HG02970 (cell line): ENCODE measurements around the gene CFAP99.
"Not testable (repeated sequence)": the region's sequence is repeated elsewhere in the genome, so short reads cannot be mapped to it uniquely, and the experiment has no call there.

Source experiments
- ATAC-seq: cut with Tn5 transposase; IDR thresholded peaks from one replicate; pipeline ENCODE4 v1.9.1; 2021; ENCODE audit warnings: mild to moderate bottlenecking, moderate library complexity, moderate number of reproducible peaks; ENCODE audit not compliant: unreplicated experiment, low FRiP score

Gene CFAP99

DNA sequence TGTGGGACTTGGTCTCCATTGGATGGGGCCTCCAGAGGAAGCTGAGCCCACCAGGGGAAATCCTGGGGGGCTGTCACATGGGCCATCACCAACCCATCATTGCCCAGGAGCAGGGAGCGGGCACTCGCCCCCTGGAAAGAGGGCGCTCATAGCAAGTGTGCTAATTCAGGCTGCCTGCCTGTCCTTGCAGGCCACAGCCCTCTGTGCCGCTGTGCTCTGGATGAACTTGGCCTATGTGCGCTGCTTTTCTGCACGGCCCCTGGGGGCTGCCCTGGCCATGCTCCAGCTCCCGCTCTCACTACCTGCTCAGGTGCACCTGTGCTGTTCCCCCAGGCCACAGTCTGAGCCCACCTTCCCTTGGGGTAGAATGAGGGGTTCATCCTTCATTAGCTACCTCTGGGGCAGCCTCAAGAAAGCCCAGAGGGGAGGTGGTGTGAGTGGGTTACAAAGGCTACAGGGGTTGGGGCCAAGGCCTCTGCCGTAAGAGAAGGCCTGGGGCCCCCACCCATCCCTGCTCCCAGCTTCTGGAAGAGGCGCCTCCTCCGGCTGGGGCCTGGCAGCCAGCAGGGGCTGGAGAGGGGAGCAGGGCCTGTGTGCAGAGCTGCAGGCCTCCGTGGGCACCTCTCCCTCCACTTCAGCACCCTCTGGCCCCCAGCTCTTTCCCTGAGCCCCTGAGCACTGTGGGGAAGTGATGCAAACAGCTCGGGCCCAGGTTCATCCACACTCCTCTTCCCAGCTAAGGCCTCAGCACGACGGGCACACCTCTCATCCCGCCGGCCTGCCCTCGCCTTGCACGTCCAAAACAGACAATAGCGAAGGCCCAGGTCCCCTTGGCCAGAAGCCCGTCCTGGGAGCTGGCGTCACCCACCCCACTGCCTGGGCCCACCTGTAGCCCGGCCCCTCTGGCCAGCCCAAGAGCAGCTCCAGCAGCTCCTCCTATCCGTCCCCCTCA, 8.9 kb downstream of the CFAP99 start:
- ATAC-seq = no peak

DNA sequence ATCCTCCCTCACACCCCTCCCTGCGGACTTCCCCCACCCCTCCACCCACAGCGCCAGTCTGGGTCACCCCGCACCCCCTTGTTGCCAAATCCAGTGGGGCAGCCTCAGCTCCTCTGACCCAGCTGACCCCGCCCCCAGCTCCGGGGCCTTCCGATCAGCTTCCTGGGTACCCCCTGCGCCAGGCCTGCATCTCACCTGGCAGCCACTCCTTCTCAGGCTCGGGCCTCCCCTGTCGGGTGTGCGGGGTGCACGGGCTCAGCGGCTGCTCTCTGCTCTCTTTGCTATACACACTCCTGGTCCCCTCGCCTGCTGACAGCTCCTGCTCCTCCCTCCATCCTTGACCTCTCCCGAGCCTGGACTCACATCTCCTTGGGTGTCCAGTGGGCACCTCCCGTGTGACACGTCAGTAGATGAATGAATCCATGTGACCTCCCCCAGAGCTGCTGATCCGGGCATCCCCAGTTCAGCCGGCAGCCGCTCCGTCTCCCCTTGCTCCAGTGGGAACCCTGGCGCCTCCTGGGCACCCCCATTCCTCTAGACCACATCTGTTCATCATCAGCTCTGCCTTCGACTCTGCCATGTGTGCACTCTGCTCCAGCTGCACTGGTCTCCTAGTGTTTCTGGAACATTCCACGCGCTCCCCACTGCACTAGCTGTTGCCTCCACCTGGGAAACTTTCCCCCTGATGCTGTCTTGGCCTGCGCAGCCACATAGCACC, 9.9 kb downstream of the CFAP99 start:
- ATAC-seq = no peak

DNA sequence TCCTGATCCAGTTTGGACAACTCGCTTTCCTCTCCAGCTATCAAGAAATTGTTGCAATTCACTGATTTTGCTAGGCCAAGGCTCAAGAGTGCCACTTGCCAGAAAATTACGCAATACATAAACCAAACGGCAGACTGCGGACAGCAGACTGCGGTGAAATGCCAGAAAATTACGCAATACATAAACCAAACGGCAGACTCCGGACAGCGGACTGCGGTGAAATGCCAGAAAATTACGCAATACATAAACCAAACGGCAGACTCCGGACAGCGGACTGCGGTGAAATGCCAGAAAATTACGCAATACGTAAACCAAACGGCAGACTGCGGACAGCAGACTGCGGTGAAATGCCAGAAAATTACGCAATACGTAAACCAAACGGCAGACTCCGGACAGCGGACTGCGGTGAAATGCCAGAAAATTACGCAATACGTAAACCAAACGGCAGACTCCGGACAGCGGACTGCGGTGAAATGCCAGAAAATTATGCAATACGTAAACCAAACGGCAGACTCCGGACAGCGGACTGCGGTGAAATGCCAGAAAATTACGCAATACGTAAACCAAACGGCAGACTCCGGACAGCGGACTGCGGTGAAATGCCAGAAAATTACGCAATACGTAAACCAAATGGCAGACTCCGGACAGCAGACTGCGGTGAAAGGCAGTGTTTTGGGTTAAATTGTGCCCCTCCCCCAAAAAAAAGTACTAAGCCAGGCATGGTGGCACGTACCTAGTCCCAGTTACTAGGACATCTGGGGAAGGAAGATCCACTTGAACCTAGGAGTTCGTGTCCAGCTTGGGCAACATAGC, 11.4 kb downstream of the CFAP99 start:
- not testable (repeated sequence) for ATAC-seq

DNA sequence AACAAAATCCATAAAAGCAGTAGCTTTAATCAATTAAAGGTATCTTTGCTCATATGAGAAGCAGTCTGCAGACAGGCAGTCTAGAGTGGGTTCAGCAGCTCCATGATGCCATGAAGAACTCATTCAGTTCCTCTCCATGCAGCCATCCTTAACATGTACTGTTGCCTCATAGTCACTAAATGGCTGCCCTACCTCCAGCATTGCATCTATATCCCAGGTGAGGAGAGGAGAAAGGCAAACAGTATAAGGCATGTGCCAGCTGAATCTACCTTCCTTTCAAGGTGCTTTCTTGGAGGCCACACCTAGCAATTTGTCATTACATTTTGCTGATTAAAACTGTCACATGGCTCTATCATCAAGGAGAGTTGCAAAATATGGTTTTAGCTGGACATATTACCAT, 13.2 kb downstream of the CFAP99 start:
- no peak for ATAC-seq

DNA sequence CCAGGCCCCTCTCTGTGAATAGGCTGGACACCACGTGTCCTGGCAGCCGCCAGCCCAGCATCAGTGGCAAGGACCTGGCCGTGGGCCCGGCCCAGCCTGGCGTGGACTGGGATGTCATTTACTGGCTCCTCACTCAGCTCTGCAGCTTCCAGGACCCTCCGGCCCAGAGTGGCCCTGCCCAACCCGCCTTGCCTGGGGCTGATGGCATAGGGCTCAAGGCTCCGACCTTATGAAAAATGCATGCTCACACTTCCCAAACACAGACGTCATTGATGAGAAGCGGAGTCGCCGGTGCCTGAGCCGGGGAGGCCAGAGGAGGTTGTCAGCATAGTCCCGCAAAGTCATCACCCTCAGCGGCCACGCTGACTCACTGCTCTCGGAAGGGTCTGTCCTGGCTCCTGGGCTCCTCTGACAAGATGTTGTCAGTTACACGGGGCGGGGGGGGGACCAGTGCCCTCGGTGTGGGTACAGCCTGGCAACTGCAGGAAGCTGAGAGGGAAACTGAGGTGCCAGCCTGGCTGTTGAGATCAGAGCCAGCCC, 14.3 kb downstream of the CFAP99 start:
- ATAC-seq = no peak

DNA sequence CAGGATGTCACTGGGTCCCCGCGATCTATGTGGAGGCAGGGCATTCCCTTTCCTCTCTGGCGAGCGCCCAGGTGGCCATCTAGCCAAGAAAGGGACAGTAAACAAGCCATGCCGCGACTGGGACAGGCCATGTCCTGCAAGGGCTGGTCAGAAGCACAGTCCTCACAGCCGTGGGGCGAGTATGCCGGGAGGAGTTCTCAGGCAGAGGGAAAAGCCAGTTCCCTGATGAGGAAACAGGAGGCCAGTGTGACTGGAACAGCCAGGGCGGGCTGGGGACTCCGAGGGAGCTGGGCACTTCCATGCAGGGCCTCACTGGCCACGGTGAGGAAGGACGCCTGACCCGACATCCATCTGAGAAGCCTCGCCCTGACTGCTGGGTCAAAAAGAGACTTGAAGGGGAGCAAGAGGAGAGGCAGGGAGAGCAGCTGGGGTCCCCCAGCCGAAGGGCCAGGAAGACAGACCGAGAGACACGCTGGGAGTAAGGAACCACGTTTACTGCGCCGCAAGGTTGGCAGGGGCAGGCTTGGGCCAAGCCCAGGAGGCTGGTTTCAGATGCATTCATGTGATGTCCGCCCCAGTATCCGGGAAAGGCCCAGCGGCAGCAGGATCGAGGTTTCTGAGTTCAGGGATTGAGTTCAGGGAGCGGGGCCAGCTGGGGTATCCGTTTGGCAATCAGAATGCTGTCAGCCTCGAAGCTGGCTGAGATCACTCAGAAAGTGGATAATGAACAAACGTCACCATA, 15.0 kb downstream of the CFAP99 start:
- no peak for ATAC-seq

DNA sequence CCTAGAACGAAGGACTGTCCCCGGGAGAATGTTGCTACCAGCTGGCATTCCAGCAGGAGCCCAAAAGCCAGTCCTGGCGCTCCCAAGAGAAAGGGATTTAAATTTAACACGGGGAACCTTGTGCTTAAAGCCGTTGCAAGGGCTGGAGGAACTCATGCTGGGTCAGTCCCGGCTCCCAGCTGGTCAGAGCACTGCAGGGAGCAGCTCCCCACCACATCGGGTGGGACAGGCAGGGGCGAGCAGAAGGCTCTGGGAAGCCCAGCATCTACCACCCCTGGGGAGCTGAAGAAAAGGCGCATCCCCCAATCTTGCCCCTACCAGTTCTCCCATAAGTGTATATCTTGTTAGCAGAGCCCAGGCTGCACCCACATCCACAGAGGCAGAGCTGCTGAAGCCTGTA, 15.7 kb downstream of the CFAP99 start:
- no peak for ATAC-seq

DNA sequence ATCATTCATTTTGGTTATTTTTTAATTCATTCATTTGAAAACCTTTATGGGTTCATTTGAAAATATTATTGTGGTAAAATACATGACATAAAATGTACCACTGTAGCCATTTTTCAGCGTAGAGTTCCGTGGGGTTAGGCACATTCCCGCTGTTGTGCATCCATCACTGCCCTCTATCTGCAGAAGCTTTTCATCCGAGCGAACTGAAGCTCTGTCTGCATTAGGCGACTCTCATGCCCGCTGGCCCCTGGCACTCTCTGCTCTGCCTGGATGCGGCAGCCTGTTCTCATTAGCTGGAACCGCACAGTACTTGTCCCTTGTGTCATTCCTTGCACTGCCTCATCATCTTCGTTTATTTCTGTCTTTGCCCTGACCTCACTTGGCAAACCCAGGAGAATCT, 17.5 kb downstream of the CFAP99 start:
- no peak for ATAC-seq

DNA sequence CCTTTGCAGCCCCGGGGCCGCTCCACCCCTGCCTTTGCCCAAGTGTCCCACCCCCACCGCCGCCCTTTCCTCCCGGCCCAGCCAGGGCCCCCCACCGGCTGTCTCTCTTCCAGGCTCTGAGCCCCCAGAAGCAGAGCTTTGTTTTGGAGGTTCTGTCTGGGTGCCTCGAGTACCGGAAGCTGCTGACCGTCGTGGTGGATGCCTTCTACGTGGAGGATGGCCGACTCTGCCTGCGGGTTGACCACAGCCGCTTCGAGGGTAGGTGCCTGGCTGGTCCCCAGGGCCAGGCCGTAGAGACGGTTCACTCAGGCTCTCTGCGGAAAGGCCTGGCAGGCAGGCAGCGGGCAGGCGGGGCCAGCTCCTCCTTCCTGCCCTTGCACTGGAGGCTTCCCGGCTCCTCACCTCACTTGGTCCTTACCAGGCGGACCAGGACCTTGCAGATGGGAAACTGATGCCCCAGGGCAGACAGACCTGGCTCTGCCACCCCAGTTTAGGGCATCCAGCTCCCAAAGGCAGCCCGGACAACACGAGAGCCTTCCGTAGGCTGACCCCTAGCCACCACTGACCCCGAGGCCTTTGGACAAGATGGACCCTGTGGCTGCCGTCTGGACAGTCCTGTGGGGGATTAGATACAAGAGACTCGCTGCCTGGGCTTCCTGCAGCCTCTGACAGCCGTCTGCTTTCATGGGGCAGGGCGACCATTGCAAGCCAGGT, 18.2 kb downstream of the CFAP99 start:
- no peak for ATAC-seq

DNA sequence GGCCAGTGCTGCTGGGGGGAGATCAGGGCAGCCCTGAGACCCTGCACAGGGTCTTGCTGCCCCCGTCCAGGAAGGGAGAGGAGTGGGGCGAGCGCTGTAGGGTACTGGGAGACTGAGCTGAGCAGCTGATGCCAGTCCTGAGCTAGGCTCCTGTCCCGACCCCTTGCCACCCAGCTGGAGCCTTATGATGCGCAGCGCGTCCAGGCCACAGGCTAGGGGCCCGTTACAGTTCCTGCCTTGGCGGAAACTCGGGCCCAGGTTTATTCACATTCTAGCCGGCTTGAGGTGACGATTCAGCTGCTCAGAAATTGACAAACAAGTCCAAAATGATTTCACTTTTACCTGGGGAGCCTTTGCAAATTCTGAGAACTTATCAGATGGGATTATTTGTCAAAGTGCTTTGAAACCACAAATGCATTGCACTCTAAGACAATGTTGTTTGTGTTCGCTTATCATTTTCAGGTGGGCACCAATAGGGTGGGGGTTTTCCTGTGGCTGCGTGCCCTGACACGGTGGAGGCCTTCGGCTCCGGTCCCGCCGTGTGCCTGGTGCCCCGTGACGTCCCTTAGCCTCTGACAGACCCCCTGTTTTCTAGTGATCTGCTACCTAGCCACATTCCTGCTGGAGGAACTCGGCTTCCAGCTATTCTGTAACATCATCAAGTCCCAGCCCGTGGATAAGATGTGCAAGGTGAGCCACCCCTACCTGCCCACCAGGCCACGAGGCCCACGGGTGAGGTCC, 18.9 kb downstream of the CFAP99 start:
- ATAC-seq = no peak

DNA sequence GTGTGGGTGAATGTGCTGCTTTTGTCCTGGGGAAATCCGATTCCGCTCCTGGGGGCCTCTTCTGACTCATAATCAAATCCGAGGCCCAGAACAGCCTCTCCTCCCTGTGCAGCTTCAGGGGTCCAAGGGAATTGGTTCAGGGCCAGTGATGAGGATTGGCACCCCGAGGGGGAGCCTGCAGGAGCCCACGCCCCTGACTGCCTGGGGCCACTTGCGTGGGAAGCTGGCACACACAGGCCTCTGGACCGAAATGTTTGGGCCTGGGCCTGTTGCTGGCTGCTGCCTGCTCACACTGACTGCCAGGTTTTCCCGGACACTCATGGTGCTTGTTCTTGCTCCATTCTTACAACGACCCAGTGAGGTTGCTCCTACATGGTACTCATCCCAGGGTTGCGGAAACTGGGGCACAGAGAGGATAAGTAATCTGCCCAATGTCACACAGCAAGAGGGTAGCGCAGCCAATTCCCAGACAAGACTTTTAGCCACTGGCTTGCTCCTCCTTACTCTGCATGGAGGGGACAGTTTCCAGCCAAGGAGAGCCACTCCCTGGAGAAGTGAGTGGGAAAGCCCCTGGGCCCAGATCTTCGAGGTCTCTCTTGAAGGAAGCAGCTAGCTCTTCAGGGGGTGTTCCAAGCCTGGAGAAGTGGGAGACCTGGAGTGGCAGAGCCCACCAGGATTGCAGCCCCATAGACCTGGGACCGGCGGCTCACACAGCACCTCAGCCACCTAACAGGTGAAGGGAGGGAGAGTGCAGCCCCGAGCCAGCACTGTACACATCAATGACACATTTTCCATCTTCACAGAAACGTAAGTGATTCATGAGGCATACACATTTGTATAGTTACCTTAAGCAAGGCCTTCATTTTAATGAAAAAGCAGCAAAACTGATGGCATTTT, 20.3 kb downstream of the CFAP99 start:
- no peak for ATAC-seq

DNA sequence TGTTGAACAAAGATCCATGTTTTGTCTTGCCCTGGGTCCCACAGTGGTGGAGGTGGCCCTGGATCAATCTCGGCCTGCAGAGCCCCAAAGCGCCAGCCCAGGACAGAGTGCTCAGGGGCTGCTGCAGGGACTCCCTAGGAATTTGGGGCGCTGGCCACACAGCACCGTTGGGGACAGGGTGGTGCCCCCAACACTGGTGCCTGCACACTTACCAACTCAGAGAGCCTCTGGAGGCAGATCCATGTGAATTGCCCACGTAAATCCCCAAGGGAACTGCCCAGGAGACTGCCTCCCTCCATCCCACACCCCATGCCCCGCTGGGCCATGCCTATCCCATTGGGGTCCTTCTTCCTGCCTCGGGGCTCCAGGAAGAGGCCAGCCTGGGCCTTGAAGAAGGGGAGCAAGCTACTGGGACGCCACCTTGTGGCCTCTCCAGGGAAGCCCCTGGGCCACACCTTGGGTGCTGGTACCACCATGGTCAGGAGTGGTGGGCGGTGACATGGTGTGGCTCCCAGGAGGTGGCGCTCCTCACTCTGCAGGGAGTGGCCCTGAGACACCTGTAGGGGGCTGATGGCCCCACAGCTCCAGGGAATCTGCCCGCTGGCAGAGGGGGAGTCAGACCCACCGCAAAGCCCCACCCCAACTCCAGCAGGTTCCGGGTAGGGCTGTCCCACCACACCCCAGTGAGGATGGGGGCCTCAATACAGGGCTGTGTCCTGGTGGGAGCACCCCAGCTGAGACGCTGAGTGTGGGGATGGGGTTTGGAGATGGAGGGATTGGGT, 22.8 kb downstream of the CFAP99 start:
- ATAC-seq = peak; percentile 77

DNA sequence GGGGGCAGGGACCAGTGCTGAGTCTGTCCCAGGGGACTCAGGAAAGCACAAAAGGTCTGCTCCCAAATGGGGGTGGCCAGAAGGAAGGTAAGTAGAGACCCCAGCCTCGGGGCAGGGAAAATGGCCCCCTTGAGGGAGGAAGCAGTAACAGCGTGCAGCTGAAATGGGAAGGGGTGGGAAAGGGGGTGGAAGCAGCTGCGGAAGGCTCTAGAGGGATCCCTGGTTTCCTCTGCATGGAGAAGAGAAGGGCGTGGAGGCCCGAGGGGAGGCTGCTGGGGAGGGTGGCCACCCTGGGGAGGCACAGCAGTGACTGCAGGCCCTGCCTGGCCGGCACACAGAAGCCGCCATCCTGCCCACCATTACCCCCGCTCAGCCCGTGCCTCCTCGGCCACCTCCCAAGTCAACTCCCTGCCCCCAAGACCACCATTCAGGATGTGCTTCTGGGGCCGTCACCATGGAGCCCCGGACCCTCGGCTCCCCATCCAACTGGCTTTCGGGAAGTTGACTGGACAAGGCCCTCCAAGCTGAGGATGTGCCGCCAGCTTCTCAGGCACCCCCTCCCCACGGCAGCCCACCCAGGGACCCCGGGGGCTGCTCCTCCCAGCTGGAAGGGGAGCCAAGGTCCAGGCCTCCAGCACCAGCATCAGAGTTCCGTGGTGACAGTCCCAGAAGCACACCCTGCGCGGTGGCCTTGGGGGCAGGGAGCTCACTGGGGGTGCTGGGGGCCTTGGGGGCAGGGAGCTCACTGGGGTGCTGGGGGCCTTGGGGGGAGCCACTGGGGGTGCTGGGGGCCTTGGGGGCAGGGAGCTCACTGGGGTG, 23.6 kb downstream of the CFAP99 start:
- no peak for ATAC-seq

DNA sequence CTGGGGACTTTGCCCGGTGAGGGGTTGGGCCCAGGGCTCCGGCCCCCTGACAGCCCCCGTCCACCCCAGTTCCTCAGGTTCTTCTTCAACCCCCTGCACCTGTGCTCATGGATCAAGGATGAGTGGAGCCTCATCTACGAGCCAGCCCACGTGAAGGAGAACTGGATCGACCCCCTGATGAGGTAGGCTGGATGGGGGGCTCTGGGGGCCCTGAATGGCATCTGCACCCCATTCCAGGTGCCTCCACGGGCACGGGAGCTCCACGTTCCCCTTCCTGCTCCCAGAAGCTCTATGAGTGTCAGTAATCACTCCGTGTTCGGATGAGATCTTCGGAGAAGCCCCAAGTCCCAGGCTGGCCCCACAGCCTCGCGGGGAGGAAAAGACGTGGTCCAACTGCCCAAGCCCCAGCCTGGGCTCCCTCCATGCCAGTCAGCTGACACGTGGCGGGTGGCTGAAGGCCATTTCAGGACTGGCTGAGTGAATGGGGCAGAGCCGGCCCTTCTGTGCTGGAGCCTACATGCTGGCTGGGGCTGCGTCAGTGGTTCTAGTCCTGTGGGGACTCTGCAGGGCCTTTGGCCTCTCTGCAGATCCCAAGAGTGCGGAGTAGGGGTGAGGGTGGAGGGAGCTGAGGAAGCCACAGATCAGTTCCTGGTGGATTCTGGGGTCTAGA, 24.4 kb downstream of the CFAP99 start:
- no peak for ATAC-seq

DNA sequence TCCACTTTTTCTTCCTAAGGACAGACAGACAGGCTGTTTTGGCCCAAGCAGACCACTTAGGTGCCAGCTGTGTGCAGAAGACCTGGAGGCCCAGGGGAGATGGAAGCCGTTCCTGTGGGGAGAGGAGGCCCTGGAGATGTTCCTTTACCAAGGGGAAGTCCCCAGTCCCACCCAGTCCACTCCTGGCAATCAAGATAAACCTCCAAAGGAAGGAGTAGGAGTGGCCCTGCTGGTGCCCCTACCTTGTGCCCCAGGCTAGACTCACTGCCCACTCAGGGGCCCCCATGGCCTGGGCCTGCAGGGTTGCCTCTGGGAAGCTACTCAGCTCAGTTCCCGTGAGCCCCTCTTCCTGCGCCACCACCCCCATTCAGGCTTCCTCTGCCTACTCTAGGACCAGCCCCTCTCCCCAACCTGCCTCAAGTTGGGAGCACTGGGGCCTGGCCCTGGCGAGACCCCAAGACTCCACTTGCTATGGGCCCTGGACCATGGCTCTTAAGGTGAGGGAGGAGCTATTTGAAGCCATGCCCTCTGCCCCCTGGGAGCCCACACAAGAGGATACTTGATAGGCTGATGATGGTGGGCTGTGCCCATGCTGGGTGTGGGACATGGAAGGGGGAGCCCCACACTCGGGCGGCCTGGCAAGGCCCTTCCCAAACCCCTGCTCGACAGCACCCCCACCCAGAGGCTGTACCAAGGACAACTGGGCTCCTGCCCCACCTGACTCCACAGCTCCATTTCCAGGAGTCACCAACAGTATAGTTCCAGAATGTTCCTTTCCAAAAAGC, 25.4 kb downstream of the CFAP99 start:
- no peak for ATAC-seq
